Measurements from ENCODE around the gene C1QTNF3.
"Not testable (repeated sequence)": the region's sequence is repeated elsewhere in the genome, so short reads cannot be mapped to it uniquely, and the experiment has no call there.

C1QTNF3 gene

DNA sequence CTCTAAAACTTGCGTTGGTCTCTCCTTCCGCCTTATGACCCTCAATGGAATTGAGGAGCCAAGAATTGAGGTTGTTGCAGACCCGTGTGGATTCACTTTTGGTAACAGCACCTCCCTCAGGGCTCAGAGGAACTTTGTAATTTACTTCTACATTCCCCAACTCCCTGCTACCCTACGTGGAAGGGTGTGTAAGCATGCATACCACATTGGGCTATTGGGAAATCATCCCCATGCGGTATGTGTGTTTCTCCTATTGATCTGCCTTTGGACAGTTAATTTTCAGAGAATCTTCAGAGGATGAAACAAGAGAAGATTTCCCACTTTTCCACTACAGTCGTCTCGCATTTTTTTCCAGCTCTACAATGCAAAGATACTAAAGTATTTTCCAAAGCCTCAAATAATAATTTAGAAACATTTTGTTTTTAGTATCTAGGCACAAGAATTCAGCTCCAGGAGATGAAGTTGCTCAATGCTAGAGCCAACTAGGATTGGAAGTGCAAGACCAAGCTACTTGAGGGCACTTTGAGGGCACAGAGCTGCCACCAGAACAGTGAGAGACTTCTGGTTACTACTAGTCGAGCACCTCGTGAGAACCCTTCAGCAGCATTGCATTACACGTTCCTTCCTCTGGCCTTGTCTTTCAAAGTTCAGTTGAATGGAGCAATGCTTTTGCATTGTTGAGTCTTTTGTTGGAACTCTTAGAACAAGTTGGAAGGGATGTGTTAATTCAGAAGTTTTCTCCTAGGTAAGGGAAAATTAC is 3.4 kb downstream of the C1QTNF3 start:
- no peak for ATAC-seq
- H3K27ac Mint-ChIP-seq: no peak overlapping the region
- no peaks in the 10 kb centered on the region for H3K27me3 Mint-ChIP-seq
- H3K36me3 Mint-ChIP-seq: peaks cover 18% of the 10 kb centered on the region
- no peaks in the 10 kb centered on the region for H3K9me3 Mint-ChIP-seq
- H3K4me3 Mint-ChIP-seq: no peak overlapping the region
- H3K4me1 Mint-ChIP-seq: peaks cover 17% of the 10 kb centered on the region

DNA sequence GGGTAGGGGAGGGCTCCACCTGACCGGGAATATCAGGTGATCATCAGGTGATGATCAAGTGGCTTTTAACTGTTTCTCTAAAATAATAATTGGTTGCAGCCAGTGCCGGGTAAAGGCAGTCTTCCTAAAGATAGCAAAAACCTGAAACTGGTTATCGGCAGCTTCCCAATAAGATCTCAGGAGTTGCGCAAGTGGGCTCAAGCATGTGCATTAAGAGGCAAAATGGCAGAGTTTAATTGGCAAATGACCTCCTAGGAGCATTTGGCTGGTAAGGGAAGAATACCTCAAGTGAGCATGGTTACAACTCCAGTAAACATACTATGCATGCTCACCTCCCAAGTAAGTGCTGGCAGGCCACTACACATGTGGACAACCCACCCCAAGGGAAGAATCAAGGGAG is 4.2 kb downstream of the C1QTNF3 start:
- Mint-ChIP-seq H3K4me3 (no peak overlapping the region), H3K27me3 (no peaks in the 10 kb centered on the region), H3K36me3 (peaks cover 24% of the 10 kb centered on the region), H3K27ac (no peak overlapping the region), H3K9me3 (no peaks in the 10 kb centered on the region), H3K4me1 (peaks cover 17% of the 10 kb centered on the region)
- no peak for ATAC-seq

- Mint-ChIP-seq H3K4me1 (peaks cover 14% of the 10 kb centered on the region), H3K27me3 (no peaks in the 10 kb centered on the region), H3K27ac (no peak overlapping the region), H3K9me3 (no peaks in the 10 kb centered on the region), H3K4me3 (no peak overlapping the region), H3K36me3 (peaks cover 26% of the 10 kb centered on the region)
- ATAC-seq: no peak
Measured at GRCh38 chr5:34038390-34038789, 4.6 kb downstream of the C1QTNF3 start.

GRCh38 chr5:34037726-34038125 is 5.3 kb downstream of the C1QTNF3 start:
- H3K27me3 Mint-ChIP-seq: no peaks in the 10 kb centered on the region
- peaks cover 31% of the 10 kb centered on the region for H3K36me3 Mint-ChIP-seq
- no peak overlapping the region for H3K4me3 Mint-ChIP-seq
- no peak for ATAC-seq
- H3K27ac Mint-ChIP-seq: no peak overlapping the region
- H3K4me1 Mint-ChIP-seq: peaks cover 7% of the 10 kb centered on the region
- H3K9me3 Mint-ChIP-seq: no peaks in the 10 kb centered on the region

DNA sequence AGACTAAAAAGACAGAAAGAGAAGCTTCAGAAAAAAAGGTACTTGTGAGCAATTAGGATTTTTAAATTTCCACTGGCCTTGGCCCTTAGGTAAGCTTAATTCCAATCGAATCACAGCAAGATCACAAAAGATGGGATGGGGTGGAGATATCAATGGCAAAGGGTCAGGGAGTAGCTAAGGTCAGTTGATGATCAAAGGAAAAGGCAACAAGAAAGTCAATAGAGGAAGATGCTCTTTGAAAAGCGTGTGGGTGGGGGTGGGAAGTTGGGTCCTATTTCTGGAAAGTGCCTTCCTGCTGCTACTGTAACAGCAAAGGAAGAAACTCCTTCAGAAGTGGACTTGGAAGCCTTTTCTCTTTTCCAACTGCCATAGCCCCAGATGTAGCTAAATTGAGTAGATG is 7.3 kb downstream of the C1QTNF3 start:
- H3K27me3 Mint-ChIP-seq: no peaks in the 10 kb centered on the region
- H3K9me3 Mint-ChIP-seq: no peaks in the 10 kb centered on the region
- no peak for ATAC-seq
- H3K36me3 Mint-ChIP-seq: peaks cover 41% of the 10 kb centered on the region
- H3K4me3 Mint-ChIP-seq: no peak overlapping the region
- no peak overlapping the region for H3K27ac Mint-ChIP-seq
- H3K4me1 Mint-ChIP-seq: no peaks in the 10 kb centered on the region

DNA sequence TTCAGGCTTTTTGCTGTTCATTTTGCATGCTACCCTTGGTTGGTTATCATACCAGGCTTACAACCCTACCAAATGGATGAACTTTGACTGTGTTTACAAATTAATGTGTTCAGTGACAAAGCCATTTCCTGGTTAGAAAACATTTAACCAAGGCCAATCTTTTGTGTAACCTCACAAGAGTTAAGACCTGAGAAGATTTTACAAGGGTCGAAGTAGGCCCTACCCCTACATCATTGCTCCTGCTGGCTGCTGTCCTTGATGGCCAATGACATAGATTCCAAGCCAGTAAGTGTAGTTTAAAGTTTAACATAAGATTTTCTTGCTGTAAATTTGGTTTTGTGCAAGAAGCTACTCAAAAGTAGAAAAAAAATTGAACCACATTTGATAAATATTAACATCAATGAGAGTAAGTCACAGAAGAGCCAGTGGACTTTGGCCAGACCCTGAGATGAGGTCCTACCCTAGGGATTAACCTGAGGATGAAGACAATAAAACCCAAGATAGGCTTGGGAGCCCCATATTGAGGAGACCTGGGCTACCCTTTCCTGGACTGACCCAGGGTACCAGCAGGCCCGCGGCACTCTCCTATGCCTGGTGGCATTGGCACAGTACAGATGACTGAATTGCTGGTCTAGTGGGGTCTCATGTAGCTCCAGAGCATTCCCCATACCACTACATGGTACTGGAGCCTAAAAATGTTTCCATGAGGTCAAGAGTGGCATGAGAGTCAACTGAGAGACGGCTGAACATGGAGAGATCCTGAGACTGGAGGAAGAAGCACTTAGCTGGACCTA is 8.3 kb downstream of the C1QTNF3 start:
- Mint-ChIP-seq H3K27ac (no peak overlapping the region), H3K4me1 (no peaks in the 10 kb centered on the region), H3K9me3 (no peaks in the 10 kb centered on the region), H3K27me3 (no peaks in the 10 kb centered on the region), H3K4me3 (no peak overlapping the region), H3K36me3 (peaks cover 47% of the 10 kb centered on the region)
- no peak for ATAC-seq

DNA sequence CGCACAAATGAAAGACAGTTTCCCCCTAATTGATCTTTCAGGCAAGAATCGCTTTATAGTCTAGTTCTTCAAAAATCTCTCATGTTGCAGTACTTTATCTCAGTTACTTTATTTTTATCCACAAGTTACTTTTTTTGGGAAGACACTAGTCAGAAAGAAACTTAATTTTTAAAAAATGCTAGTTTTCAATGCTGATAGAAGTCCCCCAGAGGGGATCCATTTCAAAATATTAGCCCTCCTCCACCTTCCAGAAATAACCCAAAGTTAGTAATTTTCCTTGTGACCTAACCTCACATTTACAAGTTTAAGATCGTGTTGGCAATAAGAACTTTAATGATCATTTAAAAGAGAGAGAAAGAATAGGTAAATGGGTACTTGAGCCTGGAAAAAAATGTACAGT is 11.0 kb downstream of the C1QTNF3 start:
- Mint-ChIP-seq H3K27me3 (no peaks in the 10 kb centered on the region), H3K27ac (no peak overlapping the region), H3K36me3 (peaks cover 47% of the 10 kb centered on the region), H3K4me3 (no peak overlapping the region), H3K4me1 (no peaks in the 10 kb centered on the region), H3K9me3 (no peaks in the 10 kb centered on the region)
- no peak for ATAC-seq

- no peaks in the 10 kb centered on the region for H3K4me1 Mint-ChIP-seq
- H3K4me3 Mint-ChIP-seq: no peak overlapping the region
- H3K36me3 Mint-ChIP-seq: peaks cover 52% of the 10 kb centered on the region
- no peak overlapping the region for H3K27ac Mint-ChIP-seq
- H3K27me3 Mint-ChIP-seq: no peaks in the 10 kb centered on the region
- no peak for ATAC-seq
- H3K9me3 Mint-ChIP-seq: no peaks in the 10 kb centered on the region
Measured at GRCh38 chr5:34031117-34031516, 11.9 kb downstream of the C1QTNF3 start.

DNA sequence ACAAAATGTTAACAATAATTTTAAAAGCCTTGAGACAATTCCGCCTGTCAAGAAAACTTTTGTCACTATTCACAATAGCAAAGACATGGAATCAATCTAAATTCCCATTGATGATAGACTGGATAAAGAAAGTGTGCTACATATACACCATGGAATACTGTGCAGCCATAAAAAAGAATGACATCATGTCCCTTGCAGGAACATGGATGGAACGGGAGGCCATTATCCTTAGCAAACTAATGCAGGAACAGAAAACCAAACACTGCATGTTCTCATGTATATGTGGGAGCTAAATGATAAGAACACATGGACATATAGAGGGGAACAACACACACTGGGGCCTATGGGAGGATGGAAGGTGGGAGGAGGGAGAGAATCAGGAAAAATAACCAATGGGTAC is 12.4 kb downstream of the C1QTNF3 start:
- not testable (repeated sequence) for ATAC-seq, H3K27ac Mint-ChIP-seq, H3K27me3 Mint-ChIP-seq, H3K4me1 Mint-ChIP-seq, H3K9me3 Mint-ChIP-seq, H3K4me3 Mint-ChIP-seq
- peaks cover 55% of the 10 kb centered on the region for H3K36me3 Mint-ChIP-seq

DNA sequence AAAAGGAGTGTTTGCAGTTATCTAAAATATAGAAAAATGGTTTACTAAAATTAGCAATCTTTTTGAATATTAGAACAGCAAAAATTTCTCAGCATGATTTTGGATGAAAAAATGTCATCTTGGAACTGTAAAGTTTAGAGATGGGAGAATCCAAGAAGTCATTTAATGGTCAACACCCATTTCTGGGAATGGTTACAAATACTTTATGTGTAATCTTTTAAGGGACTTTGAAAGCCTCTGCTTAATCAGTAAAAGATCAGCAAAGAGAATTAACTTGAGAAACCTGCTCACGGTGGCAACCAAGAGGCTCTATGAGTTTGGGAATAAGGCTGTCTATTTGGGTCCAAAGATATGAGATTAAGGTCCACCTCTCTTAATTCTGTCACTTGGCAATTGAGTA is 13.0 kb downstream of the C1QTNF3 start:
- H3K4me1 Mint-ChIP-seq: no peaks in the 10 kb centered on the region
- H3K9me3 Mint-ChIP-seq: no peaks in the 10 kb centered on the region
- H3K36me3 Mint-ChIP-seq: peaks cover 55% of the 10 kb centered on the region
- H3K27ac Mint-ChIP-seq: no peak overlapping the region
- H3K4me3 Mint-ChIP-seq: no peak overlapping the region
- no peak for ATAC-seq
- H3K27me3 Mint-ChIP-seq: no peaks in the 10 kb centered on the region

DNA sequence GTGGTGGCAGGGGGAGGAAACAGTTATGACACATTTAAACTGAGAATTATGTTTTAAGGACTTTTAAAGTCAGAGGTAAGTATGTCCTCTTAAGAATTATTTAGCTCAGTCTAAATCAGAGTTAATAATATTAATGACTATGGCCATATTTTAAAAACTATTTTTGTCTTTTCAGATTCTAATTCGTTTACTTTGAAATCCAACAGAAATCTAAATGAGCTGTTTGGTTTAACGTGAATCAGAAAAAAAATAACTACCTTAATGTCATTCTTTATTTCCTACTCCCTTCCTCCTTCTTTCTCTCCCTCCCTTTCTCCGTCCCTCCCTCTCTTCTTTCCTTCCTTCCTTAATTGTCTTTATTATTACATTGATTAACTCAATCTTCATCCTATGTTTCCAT is 14.7 kb downstream of the C1QTNF3 start:
- no peaks in the 10 kb centered on the region for H3K27me3 Mint-ChIP-seq
- H3K27ac Mint-ChIP-seq: no peak overlapping the region
- peaks cover 48% of the 10 kb centered on the region for H3K36me3 Mint-ChIP-seq
- ATAC-seq: no peak
- no peaks in the 10 kb centered on the region for H3K4me1 Mint-ChIP-seq
- no peaks in the 10 kb centered on the region for H3K9me3 Mint-ChIP-seq
- no peak overlapping the region for H3K4me3 Mint-ChIP-seq

DNA sequence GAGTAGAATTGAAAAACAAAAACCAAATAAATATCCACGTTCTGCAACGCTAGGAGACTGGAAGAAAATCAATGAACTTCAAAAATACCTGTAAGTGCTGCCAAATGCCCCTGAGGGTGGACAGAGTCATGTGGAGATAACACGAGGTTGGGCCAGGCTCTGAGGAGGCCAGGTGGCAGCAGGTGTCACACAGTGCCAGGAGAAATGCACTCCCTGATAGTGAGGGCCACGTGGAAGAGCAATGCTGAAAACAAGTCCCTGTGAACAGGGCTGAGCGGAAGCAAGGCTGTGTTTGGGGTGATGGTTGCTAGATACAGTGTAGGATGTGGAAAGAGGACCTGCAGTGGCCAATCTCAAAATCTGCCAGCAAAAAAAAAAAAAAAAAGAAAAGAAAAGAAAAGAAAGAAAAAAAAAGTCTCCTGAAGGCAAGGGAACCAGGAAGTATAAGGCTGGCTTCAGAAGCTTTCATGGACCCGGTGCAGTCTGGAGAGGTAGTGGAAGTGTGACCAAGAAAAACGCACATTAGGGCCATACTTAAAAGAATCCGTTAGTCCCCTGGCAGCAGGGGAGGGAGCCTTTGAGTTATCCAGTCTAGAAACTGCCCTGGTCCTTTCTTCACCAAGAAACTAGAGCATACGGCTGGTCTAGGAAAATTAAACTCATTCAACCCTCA is 16.8 kb downstream of the C1QTNF3 start:
- Mint-ChIP-seq H3K4me3 (no peak overlapping the region), H3K27ac (no peak overlapping the region), H3K9me3 (no peaks in the 10 kb centered on the region), H3K36me3 (peaks cover 52% of the 10 kb centered on the region), H3K4me1 (no peaks in the 10 kb centered on the region), H3K27me3 (no peaks in the 10 kb centered on the region)
- no peak for ATAC-seq

DNA sequence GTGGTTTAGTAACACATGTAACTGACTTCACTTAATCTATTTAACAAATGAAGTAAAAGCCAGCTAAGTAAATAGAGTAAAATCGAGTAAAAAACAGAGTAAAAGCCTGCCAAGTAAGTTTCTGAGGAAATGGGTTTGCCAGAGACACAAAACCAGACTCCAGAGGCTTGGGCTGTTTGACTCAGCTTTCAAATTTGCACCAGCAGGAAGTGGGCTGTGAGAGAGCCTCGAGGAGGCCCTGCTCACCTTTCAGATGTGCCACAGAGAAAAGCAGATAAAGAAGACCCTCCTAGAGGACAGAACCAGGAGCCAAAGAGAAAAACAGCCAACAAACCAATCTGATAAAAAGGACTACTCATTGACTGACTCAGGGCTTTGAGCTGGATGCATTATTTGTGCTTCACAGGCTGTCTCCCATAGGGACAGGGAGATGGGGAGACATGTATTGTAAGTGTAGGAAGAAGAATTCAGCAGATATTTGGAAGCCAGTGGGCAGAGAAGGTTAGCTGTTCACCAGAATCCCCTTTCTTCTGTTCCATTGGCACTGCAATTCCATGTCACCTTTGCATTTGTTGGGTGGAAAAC is 20.8 kb downstream of the C1QTNF3 start:
- Mint-ChIP-seq H3K36me3 (peaks cover 47% of the 10 kb centered on the region), H3K4me1 (no peaks in the 10 kb centered on the region), H3K27me3 (no peaks in the 10 kb centered on the region), H3K9me3 (no peaks in the 10 kb centered on the region), H3K4me3 (no peak overlapping the region), H3K27ac (no peak overlapping the region)
- no peak for ATAC-seq

DNA sequence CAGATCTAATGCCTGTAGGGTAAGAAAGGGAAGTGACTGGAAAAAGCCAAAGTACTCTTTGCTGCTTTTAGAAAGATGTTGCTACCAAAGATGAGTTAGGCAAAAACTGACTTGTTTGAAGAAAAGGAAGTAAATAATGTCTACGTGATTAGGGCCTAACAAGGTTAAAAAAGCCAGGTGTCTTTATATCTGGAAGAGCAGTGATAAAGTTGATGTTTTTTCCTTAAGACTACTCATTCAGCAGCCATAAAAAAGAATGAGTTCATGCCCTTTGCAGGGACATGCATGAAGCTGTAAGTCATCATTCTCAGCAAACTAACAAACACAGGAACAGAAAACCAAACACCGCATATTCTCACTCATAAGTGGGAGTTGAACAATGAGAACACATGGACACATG is 21.7 kb downstream of the C1QTNF3 start:
- no peak overlapping the region for H3K27ac Mint-ChIP-seq

GRCh38 chr5:34020726-34021125 is 22.3 kb downstream of the C1QTNF3 start:
- no peak for ATAC-seq
- H3K36me3 Mint-ChIP-seq: peaks cover 38% of the 10 kb centered on the region
- H3K4me1 Mint-ChIP-seq: no peaks in the 10 kb centered on the region
- H3K9me3 Mint-ChIP-seq: no peaks in the 10 kb centered on the region
- no peak overlapping the region for H3K4me3 Mint-ChIP-seq
- no peak overlapping the region for H3K27ac Mint-ChIP-seq
- no peaks in the 10 kb centered on the region for H3K27me3 Mint-ChIP-seq

More for the DNA sequence above, 21.7 kb downstream of the C1QTNF3 start:
- Mint-ChIP-seq H3K9me3 (no peaks in the 10 kb centered on the region), H3K4me3 (no peak overlapping the region), H3K27me3 (no peaks in the 10 kb centered on the region), H3K4me1 (no peaks in the 10 kb centered on the region), H3K36me3 (peaks cover 44% of the 10 kb centered on the region)
- no peak for ATAC-seq

All from stimulated activated memory B cell treated with anti-CD40 and anti-IgM and Interleukin-4, amounts not matched to agents 10 μg/mL and 1 μg/mL and 100 μg/mL, for 72 hours (primary cell).